Transverse colon (tissue), 4 donors: ENCODE data around the gene SLC16A1. TPM values are rescaled to one million over a fixed set of nuclear protein-coding genes. Genes with fewer than 3 reads are reported as not detected.
A peak's percentile ranks its signal among the peaks of the same experiment; 100 is the strongest.

Source experiments
- DNase-seq: peaks from one replicate; pipeline ENCODE4 v3.0.0-alpha.2; 2019
- H3K27ac ChIP-seq, 4 donors: fragments of 200-600 bp; sonication (generic); 2 replicates each; pipeline ENCODE4 v1.5.1; 2016 to 2018; ENCODE audit warnings: inconsistent platforms in 4 of 4
- H3K27me3 ChIP-seq: fragments of 200-600 bp; sonication (generic); 2 replicates; pipeline ENCODE4 v1.5.1; 2017; ENCODE audit warnings: inconsistent platforms
- H3K36me3 ChIP-seq, 4 donors: fragments of 200-600 bp; sonication (generic); 2 replicates each; pipeline ENCODE4 v1.5.1; 2017 to 2019; ENCODE audit warnings: inconsistent platforms in 4 of 4
- H3K4me1 ChIP-seq, 4 donors: fragments of 200-600 bp; sonication (generic); 2 replicates each; pipeline ENCODE4 v1.5.1; 2017 to 2020; ENCODE audit warnings: inconsistent platforms in 4 of 4
- H3K4me3 ChIP-seq, 4 donors: fragments of 200-600 bp; sonication (generic); 1 replicate in 1 of 4; 2 replicates in 3 of 4; pipeline versions ENCODE4 v1.5.1 to v1.6.1; 2017 to 2019; ENCODE audit warnings: inconsistent platforms in 4 of 4
- H3K9me3 ChIP-seq, 2 donors: fragments of 200-600 bp; sonication (generic); 2 replicates each; pipeline ENCODE4 v1.5.1; 2017 to 2019; ENCODE audit warnings: inconsistent platforms in 2 of 2
- EP300 ChIP-seq: sonication (generic); formaldehyde crosslinking; IDR thresholded peaks from one replicate; pipeline ENCODE4 v1.6.1; 2017; ENCODE audit warnings: antibody characterized with exemption, low read depth
- POLR2A ChIP-seq: fragments of 450-650 bp; IDR thresholded peaks from one replicate; pipeline ENCODE4 v1.6.1; 2016; ENCODE audit warnings: antibody characterized with exemption, mild to moderate bottlenecking, moderate library complexity
- POLR2AphosphoS5 ChIP-seq, 3 donors: sonication (generic); formaldehyde crosslinking; IDR thresholded peaks; one replicate each; pipeline ENCODE4 v1.6.1; 2016; ENCODE audit warnings: antibody characterized with exemption in 3 of 3
- WGBS, 2 donors: methylation state at CpG; one replicate each; pipeline ENCODE4 v1.1.5; 2018; ENCODE audit warnings: low coverage in 1 of 2; 5-methylcytosine and 5-hydroxymethylcytosine counted together
- in situ Hi-C, 4 donors: fragments of 200-750 bp; cut with MboI; loops; one replicate each; pipeline versions ENCODE4 v1.15.0 to v1.15.1; 2017; ENCODE audit warnings: low sequenced_read_pairs in 3 of 4, low pct_ligation_motif_present in 1 of 4, low pct_unique_long_range_greater_than_20kb in 1 of 4
- intact Hi-C: fragments of 100-400 bp; cut with DNase I; formaldehyde crosslinking; loops from one replicate; pipeline ENCODE4 v1.15.1; 2023; ENCODE audit warnings: low total_unique reads
- total RNA-seq, 4 donors: library from RNA; depleted of rRNA; stranded (reverse); fragments of >200 nt; gene quantifications; one replicate each; pipeline ENCODE4 v1.1.0, GENCODE V29; 2016
- TF ChIP-seq, protein P1 (sequence below), 5 experiments: fragments of 200-600 bp in 3 of 5; fragments of 450-650 bp in 2 of 5; sonication (generic) in 3 of 5; IDR thresholded peaks; 1 replicate in 2 of 5; 2 replicates in 3 of 5; pipeline ENCODE4 v1.5.1; 2016 to 2017; ENCODE audit warnings: antibody characterized with exemption in 5 of 5, inconsistent platforms in 3 of 5, mild to moderate bottlenecking in 2 of 5, moderate library complexity in 1 of 5

SLC16A1 gene
- total RNA-seq, 4 donors from 2014 or later = 21.5 to 177 (median 109) TPM

DNA sequence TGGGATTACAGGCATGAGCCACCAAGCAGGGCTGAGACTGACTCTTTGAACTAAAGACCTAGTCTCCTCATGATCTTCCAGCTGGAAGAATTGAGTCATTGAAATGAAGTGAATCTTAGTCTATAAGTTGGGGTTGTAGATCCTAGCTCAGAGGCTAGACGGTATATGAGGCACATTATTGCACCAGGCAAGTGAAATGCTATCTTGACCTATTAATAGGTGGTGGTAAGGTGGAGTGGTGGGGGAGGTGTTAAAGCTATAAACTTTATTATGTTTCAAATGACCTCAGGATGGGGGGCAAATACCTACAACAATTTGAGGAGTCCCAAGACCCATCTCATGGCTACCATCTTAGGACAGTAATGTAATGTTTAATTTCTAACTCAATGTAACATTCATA, 36.8 kb upstream of the SLC16A1 start:
- Histone ChIP-seq H3K4me1 (peaks cover 0 to 3% (median 1%) of the 10 kb centered on the region in 4 donors), H3K9me3 (no peaks in the 10 kb centered on the region), H3K27me3 (no peaks in the 10 kb centered on the region), H3K36me3 (no peaks in the 10 kb centered on the region), H3K27ac (peak overlapping the region in 1 of 4 donors; percentile 71), H3K4me3 (no peak overlapping the region)
- in situ Hi-C loops (no loop called here), intact Hi-C loops (no loop called here)
- TF ChIP-seq EP300 = no peak
- TF ChIP-seq POLR2A = no peak
- no peak for TF ChIP-seq POLR2AphosphoS5 (IDR thresholded peaks at IDR 0.05)
- TF ChIP-seq, protein P1, sequence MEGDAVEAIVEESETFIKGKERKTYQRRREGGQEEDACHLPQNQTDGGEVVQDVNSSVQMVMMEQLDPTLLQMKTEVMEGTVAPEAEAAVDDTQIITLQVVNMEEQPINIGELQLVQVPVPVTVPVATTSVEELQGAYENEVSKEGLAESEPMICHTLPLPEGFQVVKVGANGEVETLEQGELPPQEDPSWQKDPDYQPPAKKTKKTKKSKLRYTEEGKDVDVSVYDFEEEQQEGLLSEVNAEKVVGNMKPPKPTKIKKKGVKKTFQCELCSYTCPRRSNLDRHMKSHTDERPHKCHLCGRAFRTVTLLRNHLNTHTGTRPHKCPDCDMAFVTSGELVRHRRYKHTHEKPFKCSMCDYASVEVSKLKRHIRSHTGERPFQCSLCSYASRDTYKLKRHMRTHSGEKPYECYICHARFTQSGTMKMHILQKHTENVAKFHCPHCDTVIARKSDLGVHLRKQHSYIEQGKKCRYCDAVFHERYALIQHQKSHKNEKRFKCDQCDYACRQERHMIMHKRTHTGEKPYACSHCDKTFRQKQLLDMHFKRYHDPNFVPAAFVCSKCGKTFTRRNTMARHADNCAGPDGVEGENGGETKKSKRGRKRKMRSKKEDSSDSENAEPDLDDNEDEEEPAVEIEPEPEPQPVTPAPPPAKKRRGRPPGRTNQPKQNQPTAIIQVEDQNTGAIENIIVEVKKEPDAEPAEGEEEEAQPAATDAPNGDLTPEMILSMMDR (IDR thresholded peaks at IDR 0.05) = no peak
- WGBS, 2 donors = 71 to 90% methylated on average over 1 of the region's 1 CpG
- no peak for DNase-seq

DNA sequence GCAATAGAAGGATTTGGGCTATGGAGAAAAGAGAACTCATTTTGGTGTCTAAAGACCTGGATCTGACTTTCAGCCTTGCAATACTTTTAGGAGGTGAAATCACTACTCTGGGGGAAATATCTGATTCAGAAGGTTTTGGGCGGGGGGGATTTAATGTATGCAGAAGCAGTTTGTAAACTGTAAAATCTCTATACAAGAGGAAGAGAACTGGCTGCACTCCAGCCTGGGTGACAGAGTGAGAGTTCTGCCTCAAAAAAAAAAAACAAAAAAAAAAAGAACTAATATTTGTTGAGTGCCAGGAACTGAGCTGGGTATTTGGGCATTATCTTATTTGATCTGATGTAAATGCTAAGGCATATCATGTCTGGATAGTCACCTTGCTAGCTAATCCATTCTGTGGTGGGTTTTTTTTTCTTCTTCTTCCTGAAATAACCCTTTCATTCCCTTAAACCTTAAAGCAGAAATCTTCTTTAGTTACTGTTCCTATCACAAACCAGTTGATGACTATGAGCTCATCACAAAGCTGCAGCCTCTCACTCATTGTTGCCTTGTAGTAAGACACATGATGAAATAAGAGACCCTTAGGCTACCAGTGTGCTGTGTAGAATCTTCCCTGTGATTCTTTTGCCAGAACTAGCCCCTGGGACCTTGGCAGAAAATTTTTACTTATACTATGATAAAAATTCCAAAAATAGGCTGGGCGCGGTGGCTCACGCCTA, 35.6 kb upstream of the SLC16A1 start:
- no peak overlapping the region for H3K4me3 ChIP-seq
- H3K4me1 ChIP-seq = peaks cover 0 to 2% (median 0%) of the 10 kb centered on the region in 4 donors
- H3K27me3 ChIP-seq = no peaks in the 10 kb centered on the region
- intact Hi-C loops (no loop called here), in situ Hi-C loops (no loop called here)
- no peak for DNase-seq
- TF ChIP-seq POLR2AphosphoS5 (IDR thresholded peaks at IDR 0.05) (no peak), EP300 (no peak), POLR2A (no peak)
- TF ChIP-seq, protein P1 (IDR thresholded peaks at IDR 0.05) = no peak
- H3K9me3 ChIP-seq = no peaks in the 10 kb centered on the region
- 67 to 87% methylated on average over 1 to 4 of the region's 4 CpGs for WGBS, 2 donors
- H3K36me3 ChIP-seq = no peaks in the 10 kb centered on the region
- H3K27ac ChIP-seq = peak overlapping the region in 1 of 4 donors; percentile 21

DNA sequence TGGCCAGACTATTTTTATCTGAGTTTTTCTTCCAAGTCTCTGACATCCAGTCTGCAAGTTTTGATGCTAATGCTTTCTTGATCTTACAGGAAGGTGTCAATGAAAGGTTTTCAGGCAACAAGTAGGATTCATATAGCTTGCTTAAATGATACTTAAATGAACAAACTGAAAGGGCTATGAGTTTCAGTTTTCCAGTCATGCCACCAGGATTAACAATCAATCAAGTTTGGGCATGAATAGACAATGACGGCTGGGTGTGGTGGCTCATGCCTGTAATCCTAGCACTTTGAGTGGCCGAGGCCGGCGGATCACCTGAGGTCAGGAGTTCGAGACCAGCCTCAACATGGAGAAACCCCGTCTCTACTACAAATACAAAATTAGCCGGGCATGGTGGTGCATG, 34.3 kb upstream of the SLC16A1 start:
- 80 to 94% methylated on average over 1 to 7 of the region's 7 CpGs for WGBS, 2 donors
- TF ChIP-seq, protein P1 (IDR thresholded peaks at IDR 0.05) = no peak
- TF ChIP-seq EP300 (no peak), POLR2AphosphoS5 (IDR thresholded peaks at IDR 0.05) (no peak), POLR2A (no peak)
- Histone ChIP-seq H3K27me3 (no peaks in the 10 kb centered on the region), H3K27ac (no peak overlapping the region), H3K36me3 (no peaks in the 10 kb centered on the region), H3K4me3 (no peak overlapping the region), H3K9me3 (no peaks in the 10 kb centered on the region), H3K4me1 (peaks cover 0 to 2% (median 0%) of the 10 kb centered on the region in 4 donors)
- in situ Hi-C loops = no loop called here
- intact Hi-C loops = no loop called here
- DNase-seq = no peak

DNA sequence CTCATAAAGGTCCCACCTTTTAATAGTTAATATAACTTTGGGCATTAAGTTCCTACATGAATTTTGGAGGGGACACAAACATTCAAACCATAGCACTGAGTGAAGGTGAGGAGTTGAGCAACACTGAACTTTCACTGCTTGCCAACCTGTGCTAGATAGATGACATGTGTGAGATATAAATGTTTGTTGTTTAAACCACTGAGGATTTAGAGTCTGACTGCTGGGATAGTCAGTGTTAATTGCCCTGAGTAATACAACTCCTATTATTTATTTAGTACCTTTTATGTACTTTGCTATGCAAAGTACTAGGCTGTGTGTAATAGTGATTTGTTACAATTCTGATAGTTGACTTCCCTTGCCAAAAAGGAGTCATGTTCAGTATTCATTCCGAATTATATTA, 32.4 kb upstream of the SLC16A1 start:
- 78 to 88% methylated on average over 1 of the region's 1 CpG for WGBS, 2 donors
- no peak overlapping the region for H3K27ac ChIP-seq
- H3K4me3 ChIP-seq = no peak overlapping the region
- in situ Hi-C loops (no loop called here), intact Hi-C loops (no loop called here)
- TF ChIP-seq POLR2AphosphoS5 (IDR thresholded peaks at IDR 0.05) = no peak
- no peak for TF ChIP-seq POLR2A
- no peak for TF ChIP-seq EP300
- TF ChIP-seq, protein P1 (IDR thresholded peaks at IDR 0.05) = no peak
- no peaks in the 10 kb centered on the region for H3K27me3 ChIP-seq
- DNase-seq = no peak
- peaks cover 0 to 2% (median under 1%) of the 10 kb centered on the region in 4 donors for H3K4me1 ChIP-seq
- H3K9me3 ChIP-seq = no peaks in the 10 kb centered on the region
- no peaks in the 10 kb centered on the region for H3K36me3 ChIP-seq
